Liver (tissue), 9 donors: Measurements from ENCODE around the gene KANSL3. TPM values are rescaled to one million over a fixed set of nuclear protein-coding genes. Genes with fewer than 3 reads are reported as not detected.

Experiments
- DNase-seq: peaks from one replicate; pipeline ENCODE4 v3.0.0-alpha.2; 2017; ENCODE audit warnings: low spot score
- H3K27ac ChIP-seq, 2 donors: one replicate each; pipeline ENCODE4 v1.7.0; 2013; ENCODE audit warnings: inconsistent platforms in 2 of 2, low read length in 2 of 2, control low read depth in 1 of 2, low read depth in 1 of 2, mild to moderate bottlenecking in 1 of 2
- H3K27me3 ChIP-seq, 4 donors: one replicate each; pipeline versions ENCODE4 v1.6.1 to v1.7.0; 2013; ENCODE audit warnings: low read length in 3 of 4, inconsistent platforms in 1 of 4, mild to moderate bottlenecking in 1 of 4, moderate library complexity in 1 of 4; ENCODE audit not compliant: control insufficient read depth in 4 of 4, insufficient read depth in 4 of 4
- H3K36me3 ChIP-seq, 4 donors: one replicate each; pipeline versions ENCODE4 v1.6.1 to v1.7.0; 2013; ENCODE audit warnings: low read length in 3 of 4, mild to moderate bottlenecking in 3 of 4, low read depth in 1 of 4, moderate library complexity in 1 of 4; ENCODE audit not compliant: control insufficient read depth in 4 of 4, insufficient read depth in 3 of 4
- H3K4me1 ChIP-seq, 4 donors: one replicate each; pipeline versions ENCODE4 v1.6.1 to v1.7.0; 2013; ENCODE audit warnings: low read length in 3 of 4, mild to moderate bottlenecking in 3 of 4, moderate library complexity in 1 of 4; ENCODE audit not compliant: control insufficient read depth in 4 of 4, insufficient read depth in 4 of 4
- H3K4me3 ChIP-seq, 3 donors: one replicate each; pipeline versions ENCODE4 v1.6.1 to v1.7.0; 2013; ENCODE audit warnings: low read length in 3 of 3, control low read depth in 1 of 3, low read depth in 1 of 3, mild to moderate bottlenecking in 1 of 3
- H3K9ac ChIP-seq, 2 donors: one replicate each; pipeline ENCODE4 v1.7.0; 2013; ENCODE audit warnings: low read length in 2 of 2, mild to moderate bottlenecking in 2 of 2, moderate library complexity in 2 of 2, control low read depth in 1 of 2, low read depth in 1 of 2
- H3K9me3 ChIP-seq, 4 donors: one replicate each; pipeline versions ENCODE4 v1.6.1 to v1.7.0; 2013; ENCODE audit warnings: low read length in 3 of 4; ENCODE audit not compliant: control insufficient read depth in 4 of 4
- ATF3 ChIP-seq: IDR thresholded peaks from 2 replicates; pipeline ENCODE4 v1.6.1; 2016; ENCODE audit warnings: antibody characterized with exemption
- FOXA1 ChIP-seq: IDR thresholded peaks from 2 replicates; pipeline ENCODE4 v1.6.1; 2016; ENCODE audit warnings: antibody characterized with exemption
- FOXA2 ChIP-seq: IDR thresholded peaks from 2 replicates; pipeline ENCODE4 v1.6.1; 2016; ENCODE audit warnings: antibody characterized with exemption
- GABPA ChIP-seq, 2 donors: IDR thresholded peaks in 1 of 2; conservative IDR thresholded peaks in 1 of 2; 2 replicates each; pipeline ENCODE4 v1.6.1; 2016; ENCODE audit warnings: antibody characterized with exemption in 2 of 2, mild to moderate bottlenecking in 1 of 2, moderate library complexity in 1 of 2
- HNF4G ChIP-seq: IDR thresholded peaks from 2 replicates; pipeline ENCODE4 v1.6.1; 2016; ENCODE audit warnings: antibody characterized with exemption
- JUND ChIP-seq, 2 donors: IDR thresholded peaks; 2 replicates each; pipeline ENCODE4 v1.6.1; 2016; ENCODE audit warnings: antibody characterized with exemption in 2 of 2
- MAX ChIP-seq: IDR thresholded peaks from 2 replicates; pipeline ENCODE4 v1.6.1; 2016; ENCODE audit warnings: antibody characterized with exemption
- NR2F2 ChIP-seq: IDR thresholded peaks from 2 replicates; pipeline ENCODE4 v1.6.1; 2016; ENCODE audit warnings: antibody characterized with exemption
- RXRA ChIP-seq, 2 donors: IDR thresholded peaks; 2 replicates each; pipeline ENCODE4 v1.6.1; 2017 to 2018; ENCODE audit warnings: antibody characterized with exemption in 2 of 2, mild to moderate bottlenecking in 1 of 2
- TAF1 ChIP-seq: conservative IDR thresholded peaks from 2 replicates; pipeline ENCODE4 v1.6.1; 2016; ENCODE audit warnings: antibody characterized with exemption, mild to moderate bottlenecking
- YY1 ChIP-seq: IDR thresholded peaks from 2 replicates; pipeline ENCODE4 v1.6.1; 2016; ENCODE audit warnings: antibody characterized with exemption, mild to moderate bottlenecking
- ZBTB33 ChIP-seq: IDR thresholded peaks from 2 replicates; pipeline ENCODE4 v1.6.1; 2016; ENCODE audit warnings: antibody characterized with exemption
- WGBS: extraction: QIAGEN DNeasy Blood & Tissue Kit; methylation state at CpG from one replicate; pipeline ENCODE4 v1.1.7; 2013; 5-methylcytosine and 5-hydroxymethylcytosine counted together
- polyA plus RNA-seq, 2 donors: library from polyadenylated mRNA; stranded (reverse) in 1 of 2; unstranded in 1 of 2; fragments of 200-250 nt in 1 of 2; fragments of >200 nt in 1 of 2; fragmentation: Nextera tagmentation in 1 of 2; extraction: Ambion mirVana in 1 of 2; gene quantifications; one replicate each; pipeline versions ENCODE4 v1.2.1 to v1.2.3, GENCODE V29; 2013 to 2015
- total RNA-seq, 2 donors: library from RNA; depleted of rRNA; stranded (reverse); fragments of >200 nt; gene quantifications; one replicate each; pipeline ENCODE4 v1.2.3, GENCODE V29; 2014
- donor health status: healthy.
- donor health status: healthy.
- donor health status: healthy.
- donor health status: healthy.
- donor health status: healthy.

The KANSL3 gene
- total and polyA plus RNA-seq, 4 donors: 8.3 to 30.5 (median 18.6) TPM

- 83% methylated on average over 8 of the region's 8 CpGs for WGBS
- Histone ChIP-seq H3K9ac (no peak overlapping the region), H3K27ac (no peak overlapping the region)
These were observed 91.3 kb downstream of the KANSL3 start for GRCh38 chr2:96546797-96547196.

GRCh38 chr2:96546321-96546720 is 91.8 kb downstream of the KANSL3 start:
- Histone ChIP-seq H3K4me1 (peaks cover 2 to 16% (median 8%) of the 10 kb centered on the region in 4 donors), H3K36me3 (no peaks in the 10 kb centered on the region), H3K9ac (no peak overlapping the region), H3K27ac (no peak overlapping the region), H3K9me3 (no peaks in the 10 kb centered on the region), H3K27me3 (no peaks in the 10 kb centered on the region), H3K4me3 (no peak overlapping the region)
- no peak for DNase-seq
- TF ChIP-seq FOXA2: no peak
- TF ChIP-seq NR2F2: no peak
- no peak for TF ChIP-seq YY1
- TF ChIP-seq GABPA (IDR thresholded peaks at IDR 0.05 in 1 of 2, conservative IDR thresholded peaks at IDR 0.05 in 1 of 2): no peak
- no peak for TF ChIP-seq TAF1
- TF ChIP-seq FOXA1: no peak
- no peak for TF ChIP-seq HNF4G
- 90% methylated on average over 5 of the region's 5 CpGs for WGBS

More at GRCh38 chr2:96546797-96547196, 91.3 kb downstream of the KANSL3 start:
- no peaks in the 10 kb centered on the region for H3K27me3 ChIP-seq
- no peaks in the 10 kb centered on the region for H3K9me3 ChIP-seq
- no peak for TF ChIP-seq FOXA2
- TF ChIP-seq RXRA (IDR thresholded peaks at IDR 0.05): no peak
- TF ChIP-seq MAX: no peak
- no peak for TF ChIP-seq JUND (IDR thresholded peaks at IDR 0.05)
- no peak for TF ChIP-seq ZBTB33
- TF ChIP-seq ATF3: no peak
- TF ChIP-seq GABPA (IDR thresholded peaks at IDR 0.05 in 1 of 2, conservative IDR thresholded peaks at IDR 0.05 in 1 of 2): no peak
- H3K36me3 ChIP-seq: peaks cover 0 to 3% (median 1%) of the 10 kb centered on the region in 4 donors
- H3K4me1 ChIP-seq: peaks cover 3 to 21% (median 13%) of the 10 kb centered on the region in 4 donors
- no peak for DNase-seq
- H3K4me3 ChIP-seq: no peak overlapping the region

Other genes with a start within 250 kb of the KANSL3 start
- gene NEURL3, start 133.0 kb downstream of the KANSL3 start, total RNA-seq: 1 to 10 TPM; 1.8 to 3.4 TPM
- gene NEURL3, start 133.0 kb downstream of the KANSL3 start, polyA plus RNA-seq: under 1 TPM; 0.61 to 0.97 TPM
- 1 to 10 TPM; 7.4 to 9.3 TPM for gene ARID5A, start 101.6 kb downstream of the KANSL3 start, total RNA-seq
- 10 to 100 TPM; 12.7 to 17.8 TPM for gene ARID5A, start 101.6 kb downstream of the KANSL3 start, polyA plus RNA-seq
- gene FER1L5, start 4.5 kb upstream of the KANSL3 start, total RNA-seq: under 1 TPM in 1 of 2 donors, not detected in 1; under 0.01 TPM
- not detected for gene FER1L5, start 4.5 kb upstream of the KANSL3 start, polyA plus RNA-seq
- gene LMAN2L, start 101.8 kb upstream of the KANSL3 start, total RNA-seq: 10 to 100 TPM; 12.0 to 15.1 TPM
- 10 to 100 TPM in 1 of 2 donors, 1 to 10 TPM in 1; 6.4 to 12.6 TPM for gene LMAN2L, start 101.8 kb upstream of the KANSL3 start, polyA plus RNA-seq
- 1 to 10 TPM; 1.9 to 2.2 TPM for gene CNNM4, start 122.6 kb upstream of the KANSL3 start, total RNA-seq
- 1 to 10 TPM in 1 of 2 donors, under 1 TPM in 1; 0.82 to 2.3 TPM for gene CNNM4, start 122.6 kb upstream of the KANSL3 start, polyA plus RNA-seq
- gene CNNM3, start 178.0 kb upstream of the KANSL3 start, total RNA-seq: 10 to 100 TPM; 17.0 to 19.8 TPM
- gene CNNM3, start 178.0 kb upstream of the KANSL3 start, polyA plus RNA-seq: 10 to 100 TPM; 10.0 to 15.2 TPM
- gene ANKRD23, start 205.7 kb upstream of the KANSL3 start, total RNA-seq: 1 to 10 TPM; 1.4 to 4.2 TPM
- 1 to 10 TPM in 1 of 2 donors, under 1 TPM in 1; 0.82 to 2.4 TPM for gene ANKRD23, start 205.7 kb upstream of the KANSL3 start, polyA plus RNA-seq
- gene ANKRD39, start 219.7 kb upstream of the KANSL3 start, total RNA-seq: 1 to 10 TPM; 4.7 to 9.3 TPM
- gene ANKRD39, start 219.7 kb upstream of the KANSL3 start, polyA plus RNA-seq: 10 to 100 TPM; 12.1 to 22.7 TPM
- gene SEMA4C, start 231.8 kb upstream of the KANSL3 start, total RNA-seq: 10 to 100 TPM; 13.3 to 23.2 TPM
- 10 to 100 TPM in 1 of 2 donors, 1 to 10 TPM in 1; 3.7 to 13.0 TPM for gene SEMA4C, start 231.8 kb upstream of the KANSL3 start, polyA plus RNA-seq